Measurements from ENCODE around the gene CSPG4. TPM values are rescaled to one million over a fixed set of nuclear protein-coding genes. Genes with fewer than 3 reads are reported as not detected.
"Not testable (repeated sequence)": the region's sequence is repeated elsewhere in the genome, so short reads cannot be mapped to it uniquely, and the experiment has no call there.

The CSPG4 gene
- total RNA-seq, 1 donor from 2014 or later: 7.3 TPM

GRCh38 chr15:75759416-75760130 is 46.9 kb upstream of the CSPG4 start:
- Mint-ChIP-seq H3K36me3 (no peaks in the 10 kb centered on the region), H3K9me3 (no peaks in the 10 kb centered on the region), H3K4me1 (ENCODE audit: unreplicated experiment) (peaks cover 16% of the 10 kb centered on the region), H3K4me3 (peak overlapping the region; percentile 93), H3K27me3 (no peaks in the 10 kb centered on the region), H3K27ac (peak overlapping the region; percentile 35)
- TF ChIP-seq CTCF (conservative IDR thresholded peaks at IDR 0.05): no peak
- no peak for DNase-seq (ENCODE audit: extremely low spot score, unreplicated experiment)

GRCh38 chr15:75758071-75758872 is 45.6 kb upstream of the CSPG4 start:
- H3K27ac Mint-ChIP-seq: peak overlapping the region; percentile 89
- no peaks in the 10 kb centered on the region for H3K36me3 Mint-ChIP-seq
- peak overlapping the region; percentile 93 for H3K4me3 Mint-ChIP-seq
- H3K4me1 Mint-ChIP-seq (ENCODE audit: unreplicated experiment): peaks cover 16% of the 10 kb centered on the region
- DNase-seq (ENCODE audit: extremely low spot score, unreplicated experiment): peak; percentile 89
- no peaks in the 10 kb centered on the region for H3K9me3 Mint-ChIP-seq
- H3K27me3 Mint-ChIP-seq: no peaks in the 10 kb centered on the region
- TF ChIP-seq CTCF (conservative IDR thresholded peaks at IDR 0.05): peak; percentile 39

- H3K4me3 Mint-ChIP-seq; H3K36me3 Mint-ChIP-seq; DNase-seq (ENCODE audit: extremely low spot score, unreplicated experiment); H3K9me3 Mint-ChIP-seq; H3K27ac Mint-ChIP-seq; H3K27me3 Mint-ChIP-seq: not testable (repeated sequence)
- H3K4me1 Mint-ChIP-seq (ENCODE audit: unreplicated experiment): peaks cover 16% of the 10 kb centered on the region
These were observed 42.2 kb upstream of the CSPG4 start for GRCh38 chr15:75754871-75755270.

GRCh38 chr15:75753145-75753544 is 40.5 kb upstream of the CSPG4 start:
- H3K9me3 Mint-ChIP-seq: no peaks in the 10 kb centered on the region
- no peak overlapping the region for H3K4me3 Mint-ChIP-seq
- peaks cover 6% of the 10 kb centered on the region for H3K4me1 Mint-ChIP-seq (ENCODE audit: unreplicated experiment)
- no peak for TF ChIP-seq CTCF (conservative IDR thresholded peaks at IDR 0.05)
- DNase-seq (ENCODE audit: extremely low spot score, unreplicated experiment): no peak
- H3K27ac Mint-ChIP-seq: no peak overlapping the region
- H3K27me3 Mint-ChIP-seq: no peaks in the 10 kb centered on the region
- H3K36me3 Mint-ChIP-seq: no peaks in the 10 kb centered on the region

GRCh38 chr15:75751891-75752290 is 39.2 kb upstream of the CSPG4 start:
- Mint-ChIP-seq H3K36me3 (no peaks in the 10 kb centered on the region), H3K4me1 (ENCODE audit: unreplicated experiment) (no peaks in the 10 kb centered on the region)
- TF ChIP-seq CTCF (conservative IDR thresholded peaks at IDR 0.05): no peak

More at GRCh38 chr15:75751891-75752290, 39.2 kb upstream of the CSPG4 start:
- Mint-ChIP-seq H3K27me3 (no peaks in the 10 kb centered on the region), H3K27ac (no peak overlapping the region), H3K4me3 (no peak overlapping the region), H3K9me3 (no peaks in the 10 kb centered on the region)
- no peak for DNase-seq (ENCODE audit: extremely low spot score, unreplicated experiment)
